Measurements from ENCODE around the gene INPP4A. TPM values are rescaled to one million over a fixed set of nuclear protein-coding genes. Genes with fewer than 3 reads are reported as not detected.

The INPP4A gene
- total and polyA plus RNA-seq, 9 of the 15 experiments (the other 6 are each of a cell fraction or from before 2014, with no cell fraction given): 1.8 to 15.7 (median 8.3) TPM

- Histone ChIP-seq H3K9me1 (ENCODE audit: control insufficient read depth, insufficient read depth, low read length) (no peaks in the 10 kb centered on the region), H3K4me3 (no peak overlapping the region), H4K20me1 (replicated peaks; ENCODE audit: control insufficient read depth, insufficient read depth, low read length) (no peaks in the 10 kb centered on the region), H3K27me3 (ENCODE audit: control insufficient read depth in 2 of 2, insufficient read depth in 2 of 2, low read length in 2 of 2) (no peaks in the 10 kb centered on the region), H3K4me1 (replicated peaks in 1 of 2; ENCODE audit: control insufficient read depth in 2 of 2, insufficient read depth in 2 of 2, low read length in 2 of 2) (no peaks in the 10 kb centered on the region), H3K36me3 (ENCODE audit: control insufficient read depth, insufficient read depth, low read length) (peaks cover 15% of the 10 kb centered on the region; the same call in 2 of the 3 replicates), H3K9ac (ENCODE audit: insufficient read depth in 1 of 2, low read depth in 2 of 2, low read length in 2 of 2) (no peak overlapping the region), H2AFZ (ENCODE audit: low read depth, low read length) (no peak overlapping the region), H3K4me2 (ENCODE audit: insufficient read depth, low read length) (no peak overlapping the region), H3K79me2 (ENCODE audit: control insufficient read depth, insufficient read depth, low read length) (no peaks in the 10 kb centered on the region), H3K9me3 (replicated peaks; ENCODE audit: control insufficient read depth, insufficient read depth, low read depth, low read length) (no peaks in the 10 kb centered on the region), H3K27ac (ENCODE audit: extremely low read depth, low read depth, low read length) (no peak overlapping the region)
- DNase-seq (ENCODE audit: extremely low read depth in 1 of 4, low spot score in 3 of 4) (no peak), ATAC-seq (no peak), FAIRE-seq (no peak)
- WGBS (ENCODE audit: insufficient coverage, low coverage, missing lambda C conversion rate): 58% methylated on average over 3 of the region's 3 CpGs
- POLR2A ChIA-PET: interaction anchor here (0.7 kb wide), 1 partner anchor 673 kb away, joined by 3 read pairs; no protein-coding TSS in a partner anchor
- intact Hi-C loops (cut with micrococcal nuclease): no loop called here
- CTCF ChIA-PET (ENCODE audit: low intra/inter-chr PET ratio): no interaction called here
- in situ Hi-C loops (cut with MboI): no loop called here
- no TSS peak for BruUV-seq (replicated peaks)
- TF ChIP-seq BRD9 (IDR thresholded peaks at IDR 0.05; ENCODE audit: low read depth, partially characterized antibody) (no peak), FOXP4 (CRISPR knock-in tag; IDR thresholded peaks at IDR 0.05; ENCODE audit: borderline replicate concordance) (no peak), KDM5B (IDR thresholded peaks at IDR 0.05; ENCODE audit: insufficient replicate concordance, low read depth, low read length) (no peak), HDAC2 (IDR thresholded peaks at IDR 0.05) (no peak), DMBX1 (CRISPR knock-in tag; IDR thresholded peaks at IDR 0.05; ENCODE audit: borderline replicate concordance) (no peak), ELK3 (CRISPR knock-in tag; IDR thresholded peaks at IDR 0.05) (no peak), PKNOX1 (IDR thresholded peaks at IDR 0.05) (no peak), SIN3A (IDR thresholded peaks at IDR 0.05; ENCODE audit: borderline replicate concordance in 2 of 2, control insufficient read depth in 1 of 2, low read depth in 2 of 2, low read length in 2 of 2) (no peak), PREB (CRISPR knock-in tag; IDR thresholded peaks at IDR 0.05) (no peak), USF1 (CRISPR knock-in tag; IDR thresholded peaks at IDR 0.05) (no peak), ZNF347 (CRISPR knock-in tag; IDR thresholded peaks at IDR 0.05; ENCODE audit: low read depth) (no peak), ZNF766 (CRISPR knock-in tag; conservative IDR thresholded peaks at IDR 0.05) (no peak), NFE2L1 (tag; IDR thresholded peaks at IDR 0.05; ENCODE audit: borderline replicate concordance, low read depth) (no peak), SUPT5H (IDR thresholded peaks at IDR 0.05) (no peak), DDX20 (tag; IDR thresholded peaks at IDR 0.05; ENCODE audit: low read depth) (no peak)
Measured at GRCh38 chr2:98524168-98524567, 79.5 kb downstream of the INPP4A start.
